Measurements from ENCODE around the gene CCDC187.
"Not testable (repeated sequence)": the region's sequence is repeated elsewhere in the genome, so short reads cannot be mapped to it uniquely, and the experiment has no call there.

CCDC187 gene

DNA sequence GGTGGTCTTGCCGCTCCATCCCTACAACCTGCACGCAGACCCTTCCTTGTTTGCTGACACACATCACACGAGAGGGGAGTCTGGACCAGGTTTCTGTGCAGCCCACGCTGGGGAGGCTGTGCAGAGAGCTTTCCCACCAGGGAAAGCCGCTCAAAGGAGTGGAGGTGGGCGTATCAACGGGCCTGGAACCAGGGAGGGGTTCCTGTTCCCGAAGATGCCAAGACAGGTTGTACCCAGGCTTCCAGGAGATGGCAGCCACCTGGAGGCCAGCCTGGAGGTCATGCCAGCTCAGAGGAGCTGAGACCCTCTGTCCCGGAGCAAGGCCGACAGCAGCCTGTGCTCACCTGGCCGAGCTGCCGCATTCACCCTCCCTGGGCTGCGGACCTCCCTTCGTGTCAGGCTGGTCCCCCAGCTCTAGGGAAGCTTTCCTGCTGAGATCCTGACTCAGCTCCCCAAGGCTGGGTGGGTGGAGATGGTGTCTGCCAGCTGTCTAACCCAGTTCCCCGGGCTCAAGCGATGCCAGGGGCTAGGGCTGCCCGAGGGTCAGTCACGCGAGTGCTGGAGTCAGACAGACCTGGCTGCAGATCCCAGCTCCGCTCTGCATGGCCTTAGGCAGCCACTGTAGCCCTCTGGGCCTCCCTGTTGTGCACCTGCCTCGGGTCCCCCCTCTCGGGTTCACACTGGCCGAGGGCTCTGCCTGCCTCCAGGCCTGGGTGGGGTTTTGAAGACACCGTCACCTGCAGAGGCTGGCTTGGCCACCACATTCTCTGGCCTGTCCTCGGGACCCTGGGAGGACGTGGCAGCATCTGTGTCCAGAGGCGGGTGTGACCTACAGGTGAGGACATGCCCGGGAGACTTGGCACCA lies 29.7 kb downstream of the CCDC187 start:
- DNase-seq (ENCODE audit: insufficient read length, low spot score): no peak
- FAIRE-seq: no peak

DNA sequence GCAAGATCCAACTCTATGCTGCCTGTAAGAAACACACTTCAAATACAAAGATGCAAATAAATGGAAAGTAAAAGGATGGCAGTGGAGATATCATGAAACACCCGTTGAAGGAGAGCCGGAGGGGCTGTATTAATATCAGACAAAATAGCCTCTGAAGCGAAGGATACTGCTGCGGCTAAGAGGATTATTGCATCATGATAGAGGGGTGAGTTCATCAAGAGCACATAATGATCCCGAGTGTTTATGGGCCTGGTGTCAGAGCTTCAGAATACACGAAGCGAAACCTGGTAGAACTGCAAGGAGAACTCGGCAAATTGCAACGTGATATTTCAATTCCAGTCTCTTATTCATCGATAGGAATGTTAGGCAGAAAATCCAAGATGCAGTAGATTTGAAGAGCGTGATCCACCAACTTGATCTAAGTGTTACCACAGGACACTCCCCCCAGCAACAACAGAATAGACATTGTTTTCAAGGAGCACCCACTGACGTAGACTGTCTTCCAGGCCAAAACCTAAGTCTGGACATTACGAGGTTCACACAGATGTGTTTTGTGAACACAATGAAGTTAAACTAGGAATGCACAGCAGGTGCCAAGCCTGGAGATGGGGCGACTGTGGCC lies 30.5 kb downstream of the CCDC187 start:
- DNase-seq (ENCODE audit: insufficient read length, low spot score) (no peak), FAIRE-seq (no peak)

- no peak for DNase-seq (ENCODE audit: insufficient read length, low spot score)
- FAIRE-seq: no peak
Observed at GRCh38 chr9:136270173-136270705, 33.7 kb downstream of the CCDC187 start.

- DNase-seq (ENCODE audit: insufficient read length, low spot score) (no peak), FAIRE-seq (no peak)
Observed at GRCh38 chr9:136268735-136269134, 35.2 kb downstream of the CCDC187 start.

- FAIRE-seq (no peak), DNase-seq (ENCODE audit: insufficient read length, low spot score) (no peak)
Observed at GRCh38 chr9:136268318-136268717, 35.6 kb downstream of the CCDC187 start.

DNA sequence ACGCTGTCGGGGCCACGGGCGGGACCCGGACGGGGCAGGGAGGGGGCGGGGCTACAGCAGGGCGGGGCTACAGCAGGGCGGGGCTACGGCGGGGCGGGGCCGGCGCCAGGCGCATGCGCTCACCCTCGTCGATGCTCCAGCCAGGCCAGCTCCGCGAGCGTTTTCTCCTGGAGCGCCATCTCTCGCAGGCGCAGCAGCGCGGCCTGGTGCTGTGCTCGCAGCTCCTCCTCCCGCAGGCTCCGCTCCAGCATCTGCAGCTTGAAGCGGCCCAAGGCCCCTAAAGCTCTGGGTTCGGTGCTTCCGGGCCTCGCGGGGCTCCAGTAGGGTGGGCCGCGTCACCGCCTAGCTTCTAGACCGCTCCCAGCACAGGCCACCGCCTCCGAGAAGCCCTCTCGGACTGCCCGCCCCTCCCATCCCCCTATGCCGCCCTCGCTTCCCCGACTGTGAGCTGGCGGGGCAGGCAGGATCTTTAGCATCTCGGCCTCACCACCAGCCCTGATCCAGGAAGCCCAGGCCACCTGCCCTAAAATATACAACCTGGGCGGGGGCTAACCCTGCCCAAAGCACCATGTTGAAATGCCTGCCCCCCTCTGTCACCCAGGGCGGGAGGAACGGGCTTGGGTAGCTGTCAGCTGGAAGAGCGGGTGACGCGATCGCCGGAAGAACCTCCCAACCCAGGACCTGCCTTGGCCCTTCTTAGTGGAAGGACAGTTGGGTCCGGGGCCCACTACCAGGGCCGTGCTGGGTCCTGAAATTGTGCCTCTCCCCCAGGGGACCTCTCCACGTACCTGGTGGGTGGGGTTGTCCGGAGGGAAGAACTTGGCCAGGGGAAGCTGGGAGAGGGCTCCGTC lies 36.4 kb downstream of the CCDC187 start:
- peak; percentile 93 for DNase-seq (ENCODE audit: insufficient read length, low spot score)
- peak; percentile 28 for FAIRE-seq

DNA sequence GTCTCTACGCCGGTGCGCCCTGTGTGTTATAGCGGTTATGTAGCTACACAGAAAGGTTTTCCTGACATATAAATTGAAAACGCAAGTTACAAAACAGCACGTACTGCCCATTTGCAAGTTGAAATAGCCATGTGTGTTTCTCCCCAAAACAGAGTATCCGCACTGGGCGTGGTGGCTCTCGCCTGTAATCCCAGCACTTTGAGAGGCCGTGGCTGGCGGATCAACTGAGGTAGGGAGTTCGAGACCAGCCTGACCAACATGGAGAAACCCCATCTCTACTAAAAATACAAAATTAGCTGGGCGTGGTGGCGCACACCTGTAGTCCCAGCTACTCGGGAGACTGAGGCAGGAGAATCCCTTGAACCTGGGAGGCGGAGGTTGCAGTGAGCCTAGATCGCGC lies 37.3 kb downstream of the CCDC187 start:
- FAIRE-seq; DNase-seq (ENCODE audit: insufficient read length, low spot score): not testable (repeated sequence)

- no peak for FAIRE-seq
- no peak for DNase-seq (ENCODE audit: insufficient read length, low spot score)
Observed at GRCh38 chr9:136265561-136266355, 38.1 kb downstream of the CCDC187 start.

GRCh38 chr9:136264441-136265405 lies 39.2 kb downstream of the CCDC187 start:
- DNase-seq (ENCODE audit: insufficient read length, low spot score): no peak
- FAIRE-seq: no peak

DNA sequence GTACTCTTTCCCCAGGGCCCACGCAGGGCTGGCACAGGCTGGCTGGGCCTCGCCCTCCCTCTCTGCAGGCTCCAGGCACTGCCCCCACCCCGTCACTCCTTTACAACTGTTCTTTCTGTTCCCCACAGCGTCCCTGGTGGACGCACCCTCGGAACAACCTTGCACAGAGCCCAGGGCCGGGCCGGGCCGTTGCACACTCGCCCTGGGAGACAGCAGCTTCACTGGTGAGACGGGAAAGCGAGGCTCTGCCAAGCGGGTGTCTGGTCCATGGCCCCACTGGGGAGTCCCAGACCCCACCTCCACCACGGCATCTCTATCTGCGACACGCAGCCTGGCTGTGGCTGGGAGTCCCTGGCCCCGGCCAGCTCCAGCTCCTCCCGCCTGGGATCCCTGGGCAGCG lies 39.9 kb downstream of the CCDC187 start:
- FAIRE-seq: no peak

DNA sequence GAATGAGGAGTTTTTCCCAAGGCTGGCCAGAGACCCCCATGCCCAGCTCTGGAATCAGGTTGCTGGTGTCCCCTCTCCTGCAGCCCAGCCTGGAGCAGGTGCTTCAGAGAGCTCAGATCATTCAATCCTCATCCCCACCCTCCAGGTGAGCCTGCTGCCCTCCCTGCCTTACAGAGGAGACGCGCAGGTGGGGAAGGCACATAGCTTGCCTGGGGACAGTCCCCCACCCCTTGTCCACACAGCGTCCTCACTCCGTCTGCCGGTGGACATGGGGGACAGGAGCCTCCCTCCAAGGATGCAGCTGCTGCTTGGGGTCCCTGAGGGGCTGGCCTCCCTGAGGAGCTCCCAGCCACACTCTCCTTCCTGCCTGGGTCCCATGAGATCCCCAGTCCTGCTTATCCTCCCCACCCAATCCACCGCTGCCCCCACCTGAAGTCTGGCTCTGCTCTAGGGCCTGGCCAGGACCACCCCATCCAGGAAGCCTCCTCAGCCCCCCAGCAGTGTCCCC lies 41.2 kb downstream of the CCDC187 start:
- FAIRE-seq (no peak), DNase-seq (ENCODE audit: insufficient read length, low spot score) (no peak)

More for the DNA sequence above, 39.9 kb downstream of the CCDC187 start:
- DNase-seq (ENCODE audit: insufficient read length, low spot score): no peak

GRCh38 chr9:136261686-136262430 lies 42.0 kb downstream of the CCDC187 start:
- DNase-seq (ENCODE audit: insufficient read length, low spot score): no peak
- no peak for FAIRE-seq

DNA sequence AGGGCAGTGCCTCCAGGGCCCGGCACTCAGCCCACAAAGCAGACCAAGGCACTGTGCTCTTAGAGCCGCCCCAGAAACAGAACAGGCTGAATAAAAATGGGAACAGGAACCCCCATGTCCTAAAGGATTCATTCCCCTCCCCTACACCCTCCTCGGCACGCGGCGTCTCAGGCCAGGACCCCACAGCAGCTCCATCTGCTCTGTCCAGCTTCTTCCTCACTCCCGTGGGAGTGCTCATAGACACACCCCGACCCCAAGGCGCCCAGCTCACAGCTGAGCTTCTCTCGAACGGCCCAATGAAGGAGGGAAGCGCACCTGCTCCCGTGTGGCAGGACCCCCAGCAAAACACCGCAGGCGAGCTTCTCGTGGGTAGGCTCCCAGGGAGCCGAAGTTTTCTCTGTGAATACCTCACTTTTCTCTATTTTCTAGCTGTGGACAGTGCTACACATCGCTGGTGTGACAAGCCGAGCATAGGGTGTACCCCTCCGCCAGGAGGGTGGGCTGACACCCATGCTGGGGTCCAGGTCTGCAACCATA lies 42.9 kb downstream of the CCDC187 start:
- DNase-seq (ENCODE audit: insufficient read length, low spot score) (no peak), FAIRE-seq (no peak)

GRCh38 chr9:136260521-136260920 lies 43.4 kb downstream of the CCDC187 start:
- FAIRE-seq (no peak), DNase-seq (ENCODE audit: insufficient read length, low spot score) (no peak)

DNA sequence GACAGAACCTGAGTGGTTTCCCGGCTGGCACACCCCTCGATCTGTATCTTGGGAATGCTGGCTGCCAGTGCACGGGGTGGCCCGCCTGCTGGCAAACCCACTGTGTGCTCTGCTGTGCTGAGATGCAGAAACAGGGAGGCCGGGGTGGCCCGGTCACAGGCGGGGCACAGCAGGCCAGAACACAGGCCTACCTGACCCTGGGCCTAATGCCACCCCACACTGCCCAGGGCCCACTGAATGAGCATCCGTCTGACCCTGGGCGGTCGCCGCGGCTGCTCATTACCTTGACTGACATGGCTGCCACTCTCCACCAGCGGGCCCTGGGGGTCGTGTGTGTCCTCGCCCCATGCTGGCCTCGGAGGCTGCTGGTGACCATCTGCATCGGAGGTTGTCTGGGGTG lies 44.1 kb downstream of the CCDC187 start:
- DNase-seq (ENCODE audit: insufficient read length, low spot score) (no peak), FAIRE-seq (no peak)

DNA sequence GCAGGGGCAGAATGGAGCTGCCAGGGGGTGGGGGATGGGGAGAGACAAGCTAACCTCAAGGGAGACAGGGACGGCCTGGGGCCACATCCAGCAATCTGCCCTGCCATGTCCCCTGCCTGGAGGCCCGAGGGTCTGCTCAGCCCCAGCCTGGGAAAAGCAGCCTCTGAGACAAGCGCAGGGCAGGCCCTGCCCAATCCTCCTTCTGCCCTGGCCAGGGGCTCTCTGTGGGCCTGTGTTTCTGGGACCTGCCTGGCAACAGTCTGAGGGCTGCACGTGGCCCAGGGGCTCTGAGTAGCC lies 44.4 kb downstream of the CCDC187 start:
- DNase-seq (ENCODE audit: insufficient read length, low spot score) (no peak), FAIRE-seq (no peak)

DNA sequence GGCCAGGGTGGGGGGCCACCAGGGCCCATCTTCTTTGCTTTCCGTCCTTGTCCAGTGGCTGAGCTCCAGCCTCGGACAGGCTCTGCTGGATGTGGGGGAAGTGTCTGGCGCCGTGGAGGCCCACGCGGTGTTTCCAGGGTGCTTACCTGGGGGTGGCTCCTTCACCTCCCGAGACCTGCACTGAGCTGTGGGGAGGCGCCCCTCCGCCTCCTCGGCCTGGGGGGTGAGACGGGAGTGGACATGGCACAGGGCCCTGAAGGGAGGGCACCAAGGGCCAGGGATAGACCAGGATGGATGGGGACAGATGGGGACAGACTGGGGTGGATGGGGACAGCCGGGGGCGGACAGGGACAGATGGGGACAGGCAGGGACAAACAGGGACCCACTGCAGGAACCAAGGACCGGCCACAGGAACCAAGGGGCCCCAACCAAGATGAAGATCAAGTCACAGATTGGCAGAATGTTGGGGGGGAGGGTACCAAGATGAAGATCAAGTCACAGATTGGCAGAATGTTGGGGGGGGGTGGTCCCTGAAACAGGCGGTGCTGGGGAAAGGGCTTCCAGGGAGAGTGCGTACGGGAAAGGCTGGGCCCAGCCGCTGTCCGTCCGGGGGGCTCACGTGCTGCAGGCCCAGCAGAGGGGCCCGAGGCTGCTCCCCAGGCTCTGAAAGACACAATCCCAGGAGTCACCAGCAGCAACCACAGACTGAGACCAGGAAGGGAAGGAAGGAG lies 44.9 kb downstream of the CCDC187 start:
- no peak for FAIRE-seq
- DNase-seq (ENCODE audit: insufficient read length, low spot score): no peak

GRCh38 chr9:136258299-136258625 lies 45.6 kb downstream of the CCDC187 start:
- DNase-seq (ENCODE audit: insufficient read length, low spot score): no peak
- FAIRE-seq: no peak
